GM18508 (cell line): ENCODE results near the gene FCF1.

Experiments
- ATAC-seq: cut with Tn5 transposase; IDR thresholded peaks from one replicate; pipeline ENCODE4 v1.9.1; 2021; ENCODE audit warnings: moderate number of reproducible peaks; ENCODE audit not compliant: insufficient read depth, unreplicated experiment

Gene FCF1

DNA sequence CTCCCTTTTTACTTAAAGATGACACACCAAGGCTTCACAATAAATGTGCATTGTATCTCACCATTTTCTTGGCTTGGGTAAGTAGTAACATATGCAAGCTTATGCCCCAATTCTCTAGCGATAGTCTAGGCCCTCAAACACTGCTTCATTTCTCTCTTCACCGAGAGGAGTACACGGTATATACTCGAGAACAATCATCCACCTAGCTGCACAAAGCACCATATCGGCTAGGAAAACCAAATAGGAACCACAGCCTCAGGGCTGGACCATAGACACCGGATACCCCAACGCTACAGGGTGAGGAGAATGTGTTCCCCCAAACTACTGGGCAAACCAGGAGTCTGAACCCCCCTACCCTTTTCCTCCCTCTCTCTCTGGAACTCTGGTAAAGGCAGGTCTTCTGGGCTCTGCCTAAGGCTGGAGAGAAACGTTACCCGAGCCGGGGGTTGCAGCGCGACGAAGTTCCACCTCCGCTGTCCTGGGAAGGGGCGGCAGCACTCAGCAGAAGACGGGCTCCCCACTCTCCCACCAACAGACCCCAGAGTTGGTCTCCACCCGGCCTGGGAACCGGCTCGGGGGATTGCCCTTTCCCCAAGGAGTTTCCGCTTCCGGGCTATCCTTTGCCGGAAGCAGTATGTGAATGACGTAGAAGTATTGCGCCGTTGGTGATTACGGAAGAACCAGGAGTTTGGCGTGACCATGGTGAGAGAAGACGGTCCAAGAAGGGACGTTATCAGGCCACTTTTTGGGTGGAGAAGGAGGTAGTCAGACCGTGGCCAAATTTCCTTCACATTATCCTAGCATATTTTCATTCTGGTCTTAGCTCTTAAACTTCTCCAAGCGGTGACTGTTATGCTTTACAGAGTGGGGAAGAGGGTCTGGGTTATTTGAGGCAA, at the start of gene FCF1, which contains the start of gene AREL1:
Gene FCF1, plus strand, starts transcription at position 646 of the 896 bp plus-strand sequence. Its CDS starts 54 bp downstream, at position 700.
Gene AREL1, minus strand, starts transcription at position 582 of the 896 bp plus-strand sequence. CDS start 27,465 bp downstream, outside the sequence.
- ATAC-seq = peak; percentile 66

DNA sequence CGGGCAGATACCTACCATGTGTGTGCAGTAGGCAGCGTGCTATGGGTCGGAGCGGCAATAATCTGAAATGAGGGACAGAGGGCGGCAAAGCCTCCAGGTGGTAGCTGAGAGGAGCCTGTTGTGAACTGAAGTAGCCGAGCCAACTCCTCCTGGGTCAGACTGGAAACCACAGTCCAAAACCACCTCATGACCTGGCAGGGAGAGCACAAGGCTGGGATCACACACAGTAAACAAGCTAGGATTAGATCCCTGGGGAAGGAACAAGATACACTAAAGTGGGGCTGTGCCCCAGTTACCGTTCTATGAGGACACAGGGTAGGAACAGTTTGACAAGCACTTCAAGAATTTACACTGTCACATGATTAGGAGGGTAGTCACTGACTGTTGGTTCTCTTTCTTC, 49.1 kb upstream of the FCF1 start:
- no peak for ATAC-seq

GRCh38 chr14:74664717-74665116, 48.2 kb upstream of the FCF1 start:
- no peak for ATAC-seq

DNA sequence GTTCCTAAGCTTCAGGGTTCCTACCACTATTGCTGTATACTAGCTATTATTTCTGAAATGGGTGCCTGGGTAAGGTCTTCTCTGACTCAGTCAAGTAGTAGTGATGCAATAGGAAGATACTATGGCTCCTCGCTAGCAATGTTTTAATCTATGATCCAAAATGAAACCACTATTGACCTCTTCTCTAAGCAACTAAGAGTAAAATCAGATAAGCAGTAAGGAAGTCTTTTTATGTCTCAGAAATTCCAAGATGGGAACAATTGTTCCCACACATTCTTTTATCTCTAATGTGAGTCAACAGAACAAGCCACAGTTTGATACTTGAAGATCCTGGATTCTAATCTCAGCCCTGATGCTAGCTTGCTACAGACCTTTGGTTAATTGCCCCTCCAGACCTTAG, 45.2 kb upstream of the FCF1 start:
- no peak for ATAC-seq

GRCh38 chr14:74669256-74669655, 43.7 kb upstream of the FCF1 start:
- no peak for ATAC-seq

DNA sequence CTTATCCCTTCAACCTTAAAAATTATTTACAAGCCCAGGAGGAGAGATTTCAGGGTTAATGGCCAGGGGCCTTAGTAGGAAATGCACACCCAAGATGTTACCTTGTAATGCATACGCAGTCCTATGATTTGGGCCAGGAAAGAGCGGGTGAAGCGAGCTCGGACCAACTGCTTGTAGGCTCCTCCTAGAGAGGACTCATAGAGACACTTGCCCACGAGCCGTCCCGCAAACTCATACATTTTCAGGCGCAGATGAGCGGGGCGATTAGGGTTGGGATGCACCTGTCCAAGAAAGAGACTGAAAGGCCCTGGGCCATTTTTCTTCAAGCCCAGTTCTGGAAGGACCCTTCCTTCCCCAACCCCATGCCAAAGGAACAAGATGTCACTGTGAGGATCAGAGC, 43.1 kb upstream of the FCF1 start:
- no peak for ATAC-seq

- ATAC-seq = no peak
Observed at GRCh38 chr14:74670726-74671411, 42.1 kb upstream of the FCF1 start.

- no peak for ATAC-seq
Observed at GRCh38 chr14:74671789-74672188, 41.2 kb upstream of the FCF1 start.

- ATAC-seq = no peak
Observed at GRCh38 chr14:74673768-74674167, 39.2 kb upstream of the FCF1 start.

DNA sequence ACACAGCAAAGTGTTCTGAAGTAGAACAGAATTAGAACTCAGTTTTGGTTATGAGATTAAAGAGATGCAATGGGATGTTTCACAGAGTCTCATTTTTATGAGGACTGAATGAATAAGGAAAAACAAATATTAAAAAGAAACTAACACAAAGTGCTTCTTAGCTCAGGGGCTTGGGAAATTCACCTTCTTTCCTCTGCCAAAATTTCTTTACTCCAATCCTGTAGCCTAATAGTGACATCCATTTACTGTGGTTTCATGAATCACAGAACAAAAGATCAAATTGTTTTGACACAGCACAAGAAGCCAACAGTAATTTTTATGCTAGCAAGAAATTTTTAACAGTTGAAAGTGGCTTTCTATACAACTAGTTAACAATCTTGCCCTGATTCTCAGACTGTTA, 37.7 kb upstream of the FCF1 start:
- ATAC-seq = no peak

GRCh38 chr14:74682169-74682952, 30.6 kb upstream of the FCF1 start:
- no peak for ATAC-seq

DNA sequence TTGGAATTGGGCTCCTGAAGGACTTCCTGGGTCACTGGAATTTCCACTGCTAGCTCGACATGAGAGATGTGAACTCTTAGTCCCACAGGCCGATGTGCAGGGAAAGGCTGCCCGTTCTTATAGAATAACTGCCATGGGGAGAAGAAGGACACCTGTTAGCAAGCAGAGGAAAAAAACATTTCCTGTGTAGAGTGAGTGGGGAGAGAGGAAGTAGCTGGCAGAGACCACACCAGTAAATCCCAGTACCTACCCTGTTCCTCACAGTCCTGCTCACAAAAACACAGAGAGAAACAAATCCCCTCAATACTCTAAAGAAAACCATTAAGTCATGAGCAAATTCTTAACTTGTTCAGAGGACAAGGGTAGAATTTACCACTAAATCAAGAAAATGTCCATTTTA, 29.5 kb upstream of the FCF1 start:
- ATAC-seq = no peak

- no peak for ATAC-seq
Observed at GRCh38 chr14:74684434-74684833, 28.5 kb upstream of the FCF1 start.

GRCh38 chr14:74685056-74685455, 27.9 kb upstream of the FCF1 start:
- no peak for ATAC-seq

DNA sequence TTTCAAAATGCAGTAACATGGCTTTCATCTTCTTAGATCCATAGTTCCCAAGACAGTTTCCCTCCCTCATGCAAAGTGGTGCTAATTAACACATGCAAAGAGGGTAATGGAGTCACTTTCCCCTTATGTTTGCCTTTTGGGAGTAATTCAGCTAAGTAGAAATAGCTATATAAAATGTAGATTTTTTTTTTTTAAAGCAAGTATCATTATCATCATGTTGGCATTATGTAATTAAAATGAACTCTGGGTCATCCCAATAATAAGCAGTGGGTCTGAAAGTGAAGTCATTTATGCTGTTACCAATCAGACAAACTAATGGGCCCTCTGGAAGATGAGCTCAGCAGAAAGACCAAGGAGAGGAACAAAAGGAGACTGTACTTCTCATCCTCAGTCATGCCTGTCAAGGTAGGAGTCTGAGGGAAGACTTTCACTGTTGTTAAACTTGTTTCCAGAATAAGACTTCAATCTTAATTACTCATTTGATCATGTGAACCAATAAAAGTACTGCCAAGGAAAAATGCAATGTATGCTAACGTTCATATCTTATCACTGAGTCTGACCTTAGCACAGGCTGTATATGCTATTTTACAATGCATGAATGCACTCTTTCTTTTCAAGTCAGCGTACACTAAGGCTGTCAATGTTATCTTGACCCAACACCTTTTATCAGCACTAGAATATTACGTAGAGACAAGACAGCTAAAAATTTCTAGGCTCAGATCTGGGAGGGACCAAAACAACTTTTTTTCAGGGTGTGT, 26.8 kb upstream of the FCF1 start:
- ATAC-seq = no peak

DNA sequence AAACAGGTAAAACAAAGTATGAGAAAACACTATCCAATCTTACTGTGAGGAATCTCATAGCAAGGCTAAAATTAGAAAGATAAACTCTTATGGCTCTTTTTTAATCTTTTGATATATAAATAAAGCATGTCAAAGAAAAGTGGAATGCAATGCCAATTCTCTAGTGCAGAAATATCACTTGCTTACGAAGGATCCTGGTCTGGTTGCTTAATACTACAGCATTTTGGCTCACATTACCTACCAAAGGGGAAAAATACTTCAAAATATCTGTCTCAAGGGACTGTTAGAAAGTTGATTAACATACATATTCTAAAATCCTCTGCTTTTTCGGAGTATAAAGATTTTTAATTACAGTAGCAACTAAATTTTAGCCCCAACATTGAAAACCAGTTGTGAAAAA, 21.5 kb upstream of the FCF1 start:
- ATAC-seq = no peak

DNA sequence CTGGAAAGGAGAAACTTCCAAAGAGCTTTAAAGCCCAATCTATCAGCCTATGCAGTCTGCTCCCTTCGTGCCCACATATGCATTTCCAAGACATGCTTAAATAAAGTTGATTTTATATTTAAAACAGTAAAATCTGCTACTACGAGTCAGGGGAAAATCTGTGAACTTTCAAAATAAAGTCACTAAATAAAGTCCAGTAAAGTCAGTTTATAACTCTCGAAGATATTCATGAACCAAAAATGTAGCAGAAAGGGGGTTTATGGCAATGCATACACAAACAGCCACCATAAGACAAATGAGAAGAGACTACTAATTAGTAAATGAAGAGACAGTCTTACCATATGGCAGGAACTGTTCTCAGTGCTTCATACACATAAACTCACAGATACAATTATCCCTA, 19.8 kb upstream of the FCF1 start:
- no peak for ATAC-seq

GRCh38 chr14:74695406-74695805, 17.5 kb upstream of the FCF1 start:
- no peak for ATAC-seq

DNA sequence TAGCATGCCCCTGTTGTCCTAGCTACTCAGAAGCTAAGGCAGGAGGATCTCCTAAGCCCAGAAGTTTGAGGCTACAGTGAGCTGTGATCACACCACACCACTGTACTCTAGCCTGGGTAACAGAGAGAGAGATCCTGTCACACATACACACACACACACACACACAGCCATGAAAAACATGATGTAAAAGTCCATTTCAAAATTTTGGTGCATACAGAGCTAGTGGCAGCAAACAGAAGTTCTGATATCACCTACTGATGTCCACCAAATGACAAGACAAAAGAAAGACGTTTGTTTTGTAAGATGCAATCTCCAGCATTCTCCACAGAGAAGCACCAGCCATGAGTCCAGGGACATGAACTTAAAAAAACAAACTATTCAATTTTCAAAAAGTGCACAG, 15.9 kb upstream of the FCF1 start:
- no peak for ATAC-seq

- ATAC-seq = no peak
Observed at GRCh38 chr14:74697543-74697942, 15.4 kb upstream of the FCF1 start.
